ENCODE measurements around the gene MPHOSPH10. TPM values are rescaled to one million over a fixed set of nuclear protein-coding genes. Genes with fewer than 3 reads are reported as not detected.

The MPHOSPH10 gene
- total RNA-seq = 28.6 and 34.2 TPM in 2 replicates

GRCh38 chr2:71130152-71130904 is at the start of gene MPHOSPH10, which contains the start of gene MCEE:
TSS of gene MPHOSPH10 (plus strand) at chr2:71130634. CDS start at chr2:71130666, 32 bp downstream.
TSS of gene MCEE (minus strand) at chr2:71130229. CDS start at chr2:71130219, 10 bp downstream.

Other genes with a start within 250 kb of the MPHOSPH10 start
- gene VAX2, start 230.1 kb upstream of the MPHOSPH10 start, total RNA-seq = 2.9 and 4.7 TPM in 2 replicates
- 0.15 and 0.65 TPM in 2 replicates for gene ATP6V1B1, start 194.7 kb upstream of the MPHOSPH10 start, total RNA-seq
- gene ANKRD53, start 152.0 kb upstream of the MPHOSPH10 start, total RNA-seq = 0.15 and 0.32 TPM in 2 replicates
- gene TEX261, start 135.8 kb upstream of the MPHOSPH10 start, total RNA-seq = 19.9 and 20.8 TPM in 2 replicates
- 46.8 and 71.3 TPM in 2 replicates for gene NAGK, start 62.0 kb upstream of the MPHOSPH10 start, total RNA-seq
- 9.4 and 9.6 TPM in 2 replicates for gene MCEE, start 405 bp upstream of the MPHOSPH10 start, total RNA-seq
- gene PAIP2B, start 96.5 kb downstream of the MPHOSPH10 start, total RNA-seq = 0.32 and 0.91 TPM in 2 replicates
- 101 and 133 TPM in 2 replicates for gene ZNF638, start 201.1 kb downstream of the MPHOSPH10 start, total RNA-seq

All from epithelial cell of umbilical artery (primary cell).